Measurements from ENCODE around the gene USP48.
A peak's percentile ranks its signal among the peaks of the same experiment; 100 is the strongest.
"Not testable (repeated sequence)": the region's sequence is repeated elsewhere in the genome, so short reads cannot be mapped to it uniquely, and the experiment has no call there.

Gene USP48

DNA sequence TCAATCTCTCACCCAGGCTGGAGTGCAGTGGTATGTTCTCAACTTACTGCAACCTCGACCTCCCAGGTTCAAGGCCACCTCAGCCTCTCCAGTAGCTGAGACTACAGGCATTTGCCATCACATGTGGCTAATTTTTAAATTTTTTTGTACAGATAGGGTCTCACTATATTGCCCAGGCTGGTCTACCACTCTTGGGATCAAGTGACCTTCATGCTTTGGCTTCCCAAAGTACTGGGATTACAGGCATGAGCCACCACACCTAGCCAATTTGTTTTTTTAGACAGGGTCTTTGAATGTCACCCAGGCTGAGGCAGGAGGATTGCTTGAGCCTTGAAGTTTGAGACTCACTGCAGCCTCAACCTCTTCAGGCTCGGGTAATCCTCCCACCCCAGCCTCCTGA is 10.2 kb upstream of the USP48 start:
- DNase-seq: no peak
- H3F3A ChIP-seq (ENCODE audit: insufficient read depth, low read length): peaks cover 7% of the 10 kb centered on the region
- no peaks in the 10 kb centered on the region for H3K9me3 ChIP-seq (replicated peaks; ENCODE audit: insufficient read depth, low read length)
- no peak overlapping the region for H2AFZ ChIP-seq (ENCODE audit: low read length)
- TF ChIP-seq, protein P1, sequence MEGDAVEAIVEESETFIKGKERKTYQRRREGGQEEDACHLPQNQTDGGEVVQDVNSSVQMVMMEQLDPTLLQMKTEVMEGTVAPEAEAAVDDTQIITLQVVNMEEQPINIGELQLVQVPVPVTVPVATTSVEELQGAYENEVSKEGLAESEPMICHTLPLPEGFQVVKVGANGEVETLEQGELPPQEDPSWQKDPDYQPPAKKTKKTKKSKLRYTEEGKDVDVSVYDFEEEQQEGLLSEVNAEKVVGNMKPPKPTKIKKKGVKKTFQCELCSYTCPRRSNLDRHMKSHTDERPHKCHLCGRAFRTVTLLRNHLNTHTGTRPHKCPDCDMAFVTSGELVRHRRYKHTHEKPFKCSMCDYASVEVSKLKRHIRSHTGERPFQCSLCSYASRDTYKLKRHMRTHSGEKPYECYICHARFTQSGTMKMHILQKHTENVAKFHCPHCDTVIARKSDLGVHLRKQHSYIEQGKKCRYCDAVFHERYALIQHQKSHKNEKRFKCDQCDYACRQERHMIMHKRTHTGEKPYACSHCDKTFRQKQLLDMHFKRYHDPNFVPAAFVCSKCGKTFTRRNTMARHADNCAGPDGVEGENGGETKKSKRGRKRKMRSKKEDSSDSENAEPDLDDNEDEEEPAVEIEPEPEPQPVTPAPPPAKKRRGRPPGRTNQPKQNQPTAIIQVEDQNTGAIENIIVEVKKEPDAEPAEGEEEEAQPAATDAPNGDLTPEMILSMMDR (IDR thresholded peaks at IDR 0.05; ENCODE audit: low read length): no peak
- no peaks in the 10 kb centered on the region for H3K36me3 ChIP-seq (replicated peaks; ENCODE audit: insufficient read depth, low read length)
- no peak overlapping the region for H3K27ac ChIP-seq (ENCODE audit: low read length)
- H4K20me1 ChIP-seq (ENCODE audit: insufficient read depth, low read length): no peaks in the 10 kb centered on the region
- no peak overlapping the region for H3K4me2 ChIP-seq (ENCODE audit: low read depth, low read length)
- no peaks in the 10 kb centered on the region for H3K79me2 ChIP-seq (ENCODE audit: low read length)
- H3K27me3 ChIP-seq (replicated peaks; ENCODE audit: insufficient read depth, low read length): no peaks in the 10 kb centered on the region
- H3K9me2 ChIP-seq (replicated peaks; ENCODE audit: insufficient read depth, low read length): no peaks in the 10 kb centered on the region
- no peak overlapping the region for H3K4me3 ChIP-seq (ENCODE audit: low read length)
- peaks cover 13% of the 10 kb centered on the region for H3K4me1 ChIP-seq (ENCODE audit: low read length)
- no peak overlapping the region for H3K9ac ChIP-seq (ENCODE audit: low read length)

DNA sequence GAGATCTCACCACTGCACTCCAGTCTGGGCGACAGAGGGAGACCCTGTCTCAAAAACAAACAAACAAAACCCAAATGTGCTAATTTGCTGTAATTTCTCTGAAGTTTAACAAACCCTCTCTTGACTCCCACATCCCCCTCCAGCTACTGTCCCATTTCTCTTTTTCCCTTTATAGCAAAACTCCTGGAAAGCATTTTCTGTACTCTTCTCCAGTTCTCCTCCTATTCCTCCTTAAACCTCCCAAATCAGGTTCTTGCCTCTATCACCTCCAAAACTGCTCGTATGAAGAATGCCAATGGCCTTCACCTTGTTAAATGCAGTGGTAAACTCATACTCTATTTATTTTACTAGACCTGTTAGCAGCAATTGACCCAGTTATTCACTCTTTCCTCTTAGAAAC is 3.7 kb upstream of the USP48 start:
- H3F3A ChIP-seq (ENCODE audit: insufficient read depth, low read length): peaks cover 19% of the 10 kb centered on the region
- peaks cover 12% of the 10 kb centered on the region for H3K79me2 ChIP-seq (ENCODE audit: low read length)
- no peak overlapping the region for H3K4me2 ChIP-seq (ENCODE audit: low read depth, low read length)
- H3K9me3 ChIP-seq (replicated peaks; ENCODE audit: insufficient read depth, low read length): no peaks in the 10 kb centered on the region
- 0 out of 2 replicates have a peak, but pooled peaks cover 7% of the 10 kb centered on the region for H3K4me1 ChIP-seq (ENCODE audit: low read length)
- H2AFZ ChIP-seq (ENCODE audit: low read length): no peak overlapping the region
- no peak overlapping the region for H3K9ac ChIP-seq (ENCODE audit: low read length)
- no peak for DNase-seq
- TF ChIP-seq, protein P1 (IDR thresholded peaks at IDR 0.05; ENCODE audit: low read length): no peak
- no peak for TF ChIP-seq EZH2 (optimal IDR thresholded peaks at IDR 0.05; ENCODE audit: low read depth, low read length)
- TF ChIP-seq EZH2phosphoT487 (IDR thresholded peaks at IDR 0.05; ENCODE audit: low read length): no peak
- no peaks in the 10 kb centered on the region for H3K36me3 ChIP-seq (replicated peaks; ENCODE audit: insufficient read depth, low read length)
- H4K20me1 ChIP-seq (ENCODE audit: insufficient read depth, low read length): no peaks in the 10 kb centered on the region
- no peak overlapping the region for H3K27ac ChIP-seq (ENCODE audit: low read length)
- H3K4me3 ChIP-seq (ENCODE audit: low read length): no peak overlapping the region
- H3K27me3 ChIP-seq (replicated peaks; ENCODE audit: insufficient read depth, low read length): no peaks in the 10 kb centered on the region
- H3K9me2 ChIP-seq (replicated peaks; ENCODE audit: insufficient read depth, low read length): no peaks in the 10 kb centered on the region

DNA sequence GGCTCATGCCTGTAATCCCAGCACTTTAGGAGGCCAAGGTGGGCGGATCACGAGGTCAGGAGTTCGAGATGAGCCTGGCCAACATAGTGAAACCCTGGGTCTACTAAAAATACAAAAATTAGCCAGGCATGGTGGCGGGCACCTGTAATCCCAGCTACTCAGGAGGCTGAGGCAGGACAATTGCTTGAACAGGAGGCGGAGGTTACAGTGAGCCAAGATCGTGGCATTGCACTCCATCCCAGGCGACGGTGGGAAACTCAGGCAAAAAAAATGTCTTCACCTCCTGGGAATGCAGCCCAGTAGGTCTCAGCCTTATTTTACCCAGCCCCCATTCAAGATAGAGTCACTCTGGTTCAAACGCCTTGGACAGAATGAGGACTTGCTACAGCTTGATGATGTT is 2.8 kb upstream of the USP48 start:
- not testable (repeated sequence) for H2AFZ ChIP-seq (ENCODE audit: low read length); H4K20me1 ChIP-seq (ENCODE audit: insufficient read depth, low read length); H3K9me2 ChIP-seq (replicated peaks; ENCODE audit: insufficient read depth, low read length); H3K27me3 ChIP-seq (replicated peaks; ENCODE audit: insufficient read depth, low read length); DNase-seq; H3K27ac ChIP-seq (ENCODE audit: low read length); H3K9ac ChIP-seq (ENCODE audit: low read length); H3K4me1 ChIP-seq (ENCODE audit: low read length); H3K9me3 ChIP-seq (replicated peaks; ENCODE audit: insufficient read depth, low read length); H3K36me3 ChIP-seq (replicated peaks; ENCODE audit: insufficient read depth, low read length); H3K4me3 ChIP-seq (ENCODE audit: low read length); H3K4me2 ChIP-seq (ENCODE audit: low read depth, low read length)
- H3F3A ChIP-seq (ENCODE audit: insufficient read depth, low read length): peaks cover 21% of the 10 kb centered on the region
- H3K79me2 ChIP-seq (ENCODE audit: low read length): peaks cover 20% of the 10 kb centered on the region

DNA sequence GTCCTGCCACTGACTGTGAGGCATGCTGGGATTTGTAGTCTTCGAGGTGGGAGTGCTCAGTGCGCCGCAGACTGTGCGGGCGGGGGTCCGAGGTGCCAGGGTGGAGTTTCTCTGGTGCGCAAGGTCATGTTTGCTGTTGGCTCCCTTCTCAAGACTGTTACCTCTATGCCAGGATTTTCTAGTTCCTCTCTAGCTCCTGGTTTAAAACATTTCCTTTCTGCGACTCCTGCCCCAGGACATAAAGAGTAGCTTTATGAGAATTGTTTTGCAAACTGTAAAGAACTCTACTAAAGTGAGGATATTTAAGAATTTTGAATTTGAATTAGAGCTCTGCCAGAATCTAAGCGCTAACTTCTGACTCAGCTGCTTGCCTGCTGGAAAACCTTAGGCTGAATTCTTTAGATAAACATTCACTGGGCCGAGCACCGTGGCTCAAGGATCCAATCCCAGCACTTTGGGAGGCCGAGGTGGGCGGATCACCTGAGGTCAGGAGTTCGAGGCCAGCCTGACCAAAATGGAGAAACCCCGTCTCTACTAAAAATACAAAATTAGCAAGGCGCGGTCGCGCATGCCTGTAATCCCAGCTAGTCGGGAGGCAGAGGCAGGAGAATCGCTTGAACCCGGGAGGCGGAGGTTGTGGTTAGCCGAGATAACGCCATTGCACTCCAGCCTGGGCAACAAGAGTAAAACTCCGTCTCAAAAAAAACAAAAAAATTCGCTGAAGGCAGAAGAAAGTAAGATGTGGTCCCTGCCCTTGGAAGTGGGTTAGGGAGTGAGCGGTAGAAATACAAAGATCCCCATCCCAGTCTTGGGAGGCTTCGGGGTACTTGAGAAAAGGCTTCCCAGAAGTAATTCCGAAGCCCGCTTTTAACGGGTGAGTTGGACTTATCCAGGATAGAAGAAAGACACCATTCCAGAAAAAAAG is 992 bp upstream of the USP48 start:
- H3K9ac ChIP-seq (ENCODE audit: low read length): peak overlapping the region; percentile 100

More for the DNA sequence above, 992 bp upstream of the USP48 start:
- H2AFZ ChIP-seq (ENCODE audit: low read length): peak overlapping the region; percentile 75
- peaks cover 24% of the 10 kb centered on the region for H3F3A ChIP-seq (ENCODE audit: insufficient read depth, low read length)
- peak overlapping the region; percentile 95 for H3K4me2 ChIP-seq (ENCODE audit: low read depth, low read length)
- peak overlapping the region; percentile 89 for H3K4me3 ChIP-seq (ENCODE audit: low read length)
- TF ChIP-seq, protein P1 (IDR thresholded peaks at IDR 0.05; ENCODE audit: low read length): no peak
- no peak for TF ChIP-seq EZH2phosphoT487 (IDR thresholded peaks at IDR 0.05; ENCODE audit: low read length)
- H3K9me3 ChIP-seq (replicated peaks; ENCODE audit: insufficient read depth, low read length): no peaks in the 10 kb centered on the region
- no peak for DNase-seq
- H3K9me2 ChIP-seq (replicated peaks; ENCODE audit: insufficient read depth, low read length): no peaks in the 10 kb centered on the region
- peaks cover 13% of the 10 kb centered on the region for H3K4me1 ChIP-seq (ENCODE audit: low read length)
- peaks cover 8% of the 10 kb centered on the region; the same call in 1 of the 2 replicates for H4K20me1 ChIP-seq (ENCODE audit: insufficient read depth, low read length)
- H3K79me2 ChIP-seq (ENCODE audit: low read length): peaks cover 39% of the 10 kb centered on the region
- H3K27ac ChIP-seq (ENCODE audit: low read length): peak overlapping the region; percentile 100
- H3K27me3 ChIP-seq (replicated peaks; ENCODE audit: insufficient read depth, low read length): no peaks in the 10 kb centered on the region
- H3K36me3 ChIP-seq (replicated peaks; ENCODE audit: insufficient read depth, low read length): no peaks in the 10 kb centered on the region
